Measurements from ENCODE around the gene BEAN1. TPM values are rescaled to one million over a fixed set of nuclear protein-coding genes. Genes with fewer than 3 reads are reported as not detected.

The BEAN1 gene
- total RNA-seq, 1 experiment from 2014 or later, result 0.61 TPM

DNA sequence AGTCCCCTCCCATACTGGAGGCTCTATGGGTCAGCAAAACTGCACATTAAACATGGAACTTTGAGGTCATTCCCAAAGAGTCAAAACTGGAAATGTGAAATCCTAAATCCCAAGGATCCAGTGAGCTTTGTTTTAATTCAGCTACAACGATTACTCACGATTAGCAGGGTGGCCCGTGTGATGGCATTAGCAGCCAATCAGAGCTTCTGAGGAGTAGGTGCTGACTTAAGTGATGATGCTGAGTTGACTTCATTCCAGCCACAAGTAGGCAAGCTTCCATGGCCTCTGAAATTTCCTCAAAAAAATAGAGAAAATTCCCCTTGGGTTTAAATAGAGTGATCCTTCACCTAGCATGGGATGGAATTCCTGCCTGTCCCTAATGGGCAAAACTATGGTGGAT, 28.1 kb upstream of the BEAN1 start:
- TF ChIP-seq ZNF274 (IDR thresholded peaks at IDR 0.05; ENCODE audit: low read depth, low read length) (no peak), ZFX (IDR thresholded peaks at IDR 0.05) (no peak), TCF7L2 (IDR thresholded peaks at IDR 0.05; ENCODE audit: borderline replicate concordance, extremely low read depth, insufficient read depth, insufficient read length) (no peak), EZH2phosphoT487 (IDR thresholded peaks at IDR 0.05; ENCODE audit: borderline replicate concordance) (no peak), POLR2AphosphoS5 (IDR thresholded peaks at IDR 0.05; ENCODE audit: low read depth, low read length) (no peak), CBX3 (IDR thresholded peaks at IDR 0.05; ENCODE audit: low read depth) (no peak), ELF1 (IDR thresholded peaks at IDR 0.05; ENCODE audit: borderline replicate concordance, low read depth) (no peak), EZH2 (IDR thresholded peaks at IDR 0.05) (no peak), RAD21 (IDR thresholded peaks at IDR 0.05; ENCODE audit: low read depth) (no peak), SP1 (IDR thresholded peaks at IDR 0.05; ENCODE audit: low read depth) (no peak), FOSL1 (IDR thresholded peaks at IDR 0.05; ENCODE audit: low read depth) (no peak), EGR1 (IDR thresholded peaks at IDR 0.05; ENCODE audit: low read depth) (no peak), REST (IDR thresholded peaks at IDR 0.05; ENCODE audit: low read depth) (no peak), CTCF (IDR thresholded peaks at IDR 0.05 in 2 of 3, conservative IDR thresholded peaks at IDR 0.05 in 1 of 3; ENCODE audit: borderline replicate concordance in 1 of 3, insufficient read depth in 1 of 3, low read depth in 2 of 3, low read length in 2 of 3) (no peak), JUND (IDR thresholded peaks at IDR 0.05) (no peak)
- TF ChIP-seq, protein P1, sequence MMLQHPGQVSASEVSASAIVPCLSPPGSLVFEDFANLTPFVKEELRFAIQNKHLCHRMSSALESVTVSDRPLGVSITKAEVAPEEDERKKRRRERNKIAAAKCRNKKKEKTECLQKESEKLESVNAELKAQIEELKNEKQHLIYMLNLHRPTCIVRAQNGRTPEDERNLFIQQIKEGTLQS (IDR thresholded peaks at IDR 0.05), result no peak
- no peaks in the 10 kb centered on the region; the same call in 1 of the 2 replicates for H3K27me3 ChIP-seq (ENCODE audit: insufficient read depth, low read length)
- POLR2A ChIA-PET, result interaction anchor here (1.4 kb wide), 1 partner anchor 9 kb away, joined by 4 read pairs; no protein-coding TSS in a partner anchor
- RAD21 ChIA-PET (ENCODE audit: low non-redundant PET in 1 of 2, low total read pairs in 2 of 2, uncharacterized antibody in 2 of 2, unreplicated experiment in 2 of 2), result no interaction called here
- no peak for DNase-seq (ENCODE audit: low read depth, low spot score)
- H3K4me2 ChIP-seq (ENCODE audit: low read length), result no peak overlapping the region
- ATAC-seq, result no peak
- no peaks in the 10 kb centered on the region for H3K4me1 ChIP-seq (ENCODE audit: control insufficient read depth in 1 of 2, insufficient read depth in 2 of 2, low read length in 2 of 2)
- intact Hi-C loops (cut with micrococcal nuclease), result no loop called here
- H3K79me2 ChIP-seq (ENCODE audit: insufficient read depth, low read length), result no peaks in the 10 kb centered on the region
- H3K4me3 ChIP-seq (replicated peaks in 1 of 2; ENCODE audit: low read depth in 1 of 2, low read length in 2 of 2), result no peak overlapping the region
- no peaks in the 10 kb centered on the region for H3K9me2 ChIP-seq (ENCODE audit: insufficient read depth)
- no peak overlapping the region for H2AFZ ChIP-seq (ENCODE audit: low read depth, low read length, poor library complexity, severe bottlenecking)
- no peaks in the 10 kb centered on the region for H3K36me3 ChIP-seq (ENCODE audit: control insufficient read depth in 1 of 2, insufficient read depth in 2 of 2, low read length in 2 of 2)
- no peaks in the 10 kb centered on the region for H3K9me3 ChIP-seq (ENCODE audit: control insufficient read depth in 1 of 2, insufficient read depth in 1 of 2, low read depth in 1 of 2, low read length in 2 of 2)
- H3K27ac ChIP-seq (ENCODE audit: low read depth, low read length), result no peak overlapping the region
- CTCF ChIA-PET, result no interaction called here
- no TSS peak for BruUV-seq (replicated peaks)
- H4K20me1 ChIP-seq (ENCODE audit: insufficient read depth), result no peaks in the 10 kb centered on the region
- no peak overlapping the region for H3K9ac ChIP-seq (ENCODE audit: low read length)

Data from HCT116 (cell line).